Measurements from ENCODE around the gene MRPL4.

- no peak for TF ChIP-seq CTCF (IDR thresholded peaks at IDR 0.05 in 2 of 3, conservative IDR thresholded peaks at IDR 0.05 in 1 of 3; ENCODE audit: borderline replicate concordance in 1 of 3, insufficient read depth in 1 of 3, low read depth in 2 of 3, low read length in 2 of 3)
- no peak for TF ChIP-seq REST (IDR thresholded peaks at IDR 0.05; ENCODE audit: low read depth)
- TF ChIP-seq ZFX (IDR thresholded peaks at IDR 0.05) = no peak
- TF ChIP-seq POLR2A (IDR thresholded peaks at IDR 0.05; ENCODE audit: borderline replicate concordance, extremely low read depth, insufficient read depth, insufficient read length) = no peak
- no peak for TF ChIP-seq ATF3 (IDR thresholded peaks at IDR 0.05)
- TF ChIP-seq ZNF274 (IDR thresholded peaks at IDR 0.05; ENCODE audit: low read depth, low read length) = no peak
- TF ChIP-seq POLR2AphosphoS5 (IDR thresholded peaks at IDR 0.05; ENCODE audit: low read depth, low read length) = no peak
- TF ChIP-seq ZBTB33 (IDR thresholded peaks at IDR 0.05; ENCODE audit: extremely low read depth, insufficient replicate concordance, low read length) = no peak
- TF ChIP-seq YY1 (IDR thresholded peaks at IDR 0.05; ENCODE audit: extremely low read depth, insufficient replicate concordance, low read depth, low read length) = no peak
- TF ChIP-seq SRF (IDR thresholded peaks at IDR 0.05; ENCODE audit: low read depth) = no peak
- no peak for TF ChIP-seq RAD21 (IDR thresholded peaks at IDR 0.05; ENCODE audit: low read depth)
- no peak for TF ChIP-seq EZH2phosphoT487 (IDR thresholded peaks at IDR 0.05; ENCODE audit: borderline replicate concordance)
- TF ChIP-seq ELF1 (IDR thresholded peaks at IDR 0.05; ENCODE audit: borderline replicate concordance, low read depth) = no peak
Observed at GRCh38 chr19:10262771-10263170, 10.8 kb downstream of the MRPL4 start.
